ENCODE measurements around the gene YAP1. TPM values are rescaled to one million over a fixed set of nuclear protein-coding genes. Genes with fewer than 3 reads are reported as not detected.

YAP1 gene
- total and polyA plus RNA-seq, 4 donors = 3.7 to 65.6 (median 18.3) TPM

DNA sequence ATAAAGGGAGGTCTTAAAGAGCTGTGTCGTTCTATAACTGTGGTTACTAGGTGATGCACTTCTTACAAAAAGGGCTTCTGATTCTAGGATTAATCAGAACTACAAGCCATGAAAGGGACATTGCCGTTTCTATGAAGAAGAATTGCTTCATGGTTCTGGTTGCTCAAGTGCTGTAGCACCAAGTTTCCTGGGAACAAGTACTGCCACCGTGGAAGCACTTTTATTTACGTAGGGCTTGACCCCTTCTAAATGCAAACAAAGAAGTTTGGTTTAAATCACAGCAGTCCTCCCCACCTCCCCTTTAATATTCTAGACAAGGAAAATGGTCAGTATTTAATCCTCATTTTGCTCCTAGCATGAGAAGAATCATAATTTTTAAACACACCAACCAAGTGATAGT lies 9.8 kb downstream of the YAP1 start (continued):
- TF ChIP-seq RAD21 (IDR thresholded peaks at IDR 0.05) = peak; percentile 7 to 32
- TF ChIP-seq FOXA2 (IDR thresholded peaks at IDR 0.05) = peak; percentile 49

- H3K9ac ChIP-seq (ENCODE audit: low read depth in 1 of 2, low read length in 2 of 2) = no peak overlapping the region
- H3K4me3 ChIP-seq (ENCODE audit: low read depth in 1 of 3, low read length in 3 of 3) = no peak overlapping the region
- H3K27ac ChIP-seq (ENCODE audit: low read depth in 1 of 2, low read length in 2 of 2) = no peak overlapping the region
- no peak for TF ChIP-seq SP1 (IDR thresholded peaks at IDR 0.05)
- TF ChIP-seq HNF4G (IDR thresholded peaks at IDR 0.05) = no peak
- no peak for TF ChIP-seq ATF3 (IDR thresholded peaks at IDR 0.05)
- TF ChIP-seq ZBTB33 (IDR thresholded peaks at IDR 0.05) = no peak
- no peak for TF ChIP-seq JUND (IDR thresholded peaks at IDR 0.05)
- TF ChIP-seq RAD21 (IDR thresholded peaks at IDR 0.05) = no peak
- no peak for TF ChIP-seq GABPA (IDR thresholded peaks at IDR 0.05 in 1 of 2, conservative IDR thresholded peaks at IDR 0.05 in 1 of 2)
- no peak for TF ChIP-seq YY1 (IDR thresholded peaks at IDR 0.05)
- TF ChIP-seq FOXA2 (IDR thresholded peaks at IDR 0.05) = no peak
- TF ChIP-seq, protein P1, sequence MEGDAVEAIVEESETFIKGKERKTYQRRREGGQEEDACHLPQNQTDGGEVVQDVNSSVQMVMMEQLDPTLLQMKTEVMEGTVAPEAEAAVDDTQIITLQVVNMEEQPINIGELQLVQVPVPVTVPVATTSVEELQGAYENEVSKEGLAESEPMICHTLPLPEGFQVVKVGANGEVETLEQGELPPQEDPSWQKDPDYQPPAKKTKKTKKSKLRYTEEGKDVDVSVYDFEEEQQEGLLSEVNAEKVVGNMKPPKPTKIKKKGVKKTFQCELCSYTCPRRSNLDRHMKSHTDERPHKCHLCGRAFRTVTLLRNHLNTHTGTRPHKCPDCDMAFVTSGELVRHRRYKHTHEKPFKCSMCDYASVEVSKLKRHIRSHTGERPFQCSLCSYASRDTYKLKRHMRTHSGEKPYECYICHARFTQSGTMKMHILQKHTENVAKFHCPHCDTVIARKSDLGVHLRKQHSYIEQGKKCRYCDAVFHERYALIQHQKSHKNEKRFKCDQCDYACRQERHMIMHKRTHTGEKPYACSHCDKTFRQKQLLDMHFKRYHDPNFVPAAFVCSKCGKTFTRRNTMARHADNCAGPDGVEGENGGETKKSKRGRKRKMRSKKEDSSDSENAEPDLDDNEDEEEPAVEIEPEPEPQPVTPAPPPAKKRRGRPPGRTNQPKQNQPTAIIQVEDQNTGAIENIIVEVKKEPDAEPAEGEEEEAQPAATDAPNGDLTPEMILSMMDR (IDR thresholded peaks at IDR 0.05; ENCODE audit: low read depth, low read length, missing input control) = no peak
- no peak for TF ChIP-seq REST (IDR thresholded peaks at IDR 0.05)
- TF ChIP-seq RXRA (IDR thresholded peaks at IDR 0.05) = no peak
- TF ChIP-seq, protein P2, sequence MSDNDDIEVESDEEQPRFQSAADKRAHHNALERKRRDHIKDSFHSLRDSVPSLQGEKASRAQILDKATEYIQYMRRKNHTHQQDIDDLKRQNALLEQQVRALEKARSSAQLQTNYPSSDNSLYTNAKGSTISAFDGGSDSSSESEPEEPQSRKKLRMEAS (IDR thresholded peaks at IDR 0.05) = no peak
- no peaks in the 10 kb centered on the region for H3K27me3 ChIP-seq (ENCODE audit: control insufficient read depth in 4 of 4, insufficient read depth in 4 of 4, low read length in 3 of 4)
- H3K4me1 ChIP-seq (ENCODE audit: control insufficient read depth in 4 of 4, insufficient read depth in 4 of 4, low read length in 3 of 4) = peaks cover 8 to 29% (median 17%) of the 10 kb centered on the region in 4 donors
- DNase-seq (ENCODE audit: low spot score) = no peak
- no peaks in the 10 kb centered on the region for H3K9me3 ChIP-seq (ENCODE audit: control insufficient read depth in 4 of 4, low read length in 3 of 4)
- 74% methylated on average over 3 of the region's 3 CpGs for WGBS
- no peaks in the 10 kb centered on the region for H3K36me3 ChIP-seq (ENCODE audit: control insufficient read depth in 4 of 4, insufficient read depth in 3 of 4, low read depth in 1 of 4, low read length in 3 of 4)
These were observed 10.3 kb downstream of the YAP1 start for GRCh38 chr11:102120437-102120973.

Measured in liver (tissue), 9 donors.